Measurements from ENCODE around the gene RSPH9.

The RSPH9 gene

GRCh38 chr6:43671801-43672690 lies 27.2 kb downstream of the RSPH9 start:
- no peak for TF ChIP-seq REST (IDR thresholded peaks at IDR 0.05; ENCODE audit: insufficient read depth in 1 of 2, low read depth in 2 of 2, low read length in 2 of 2)
- TF ChIP-seq SIN3A (IDR thresholded peaks at IDR 0.05; ENCODE audit: borderline replicate concordance, insufficient read depth, low read length) = no peak
- TF ChIP-seq POLR2AphosphoS5 (IDR thresholded peaks at IDR 0.05; ENCODE audit: low read depth, low read length) = no peak
- no peak for TF ChIP-seq FOXP2 (optimal IDR thresholded peaks at IDR 0.05; ENCODE audit: borderline replicate concordance, extremely low read depth, extremely low read length, insufficient read depth)
- TF ChIP-seq TAF1 (IDR thresholded peaks at IDR 0.05; ENCODE audit: borderline replicate concordance, insufficient read depth, low read length) = no peak

- TF ChIP-seq POLR2AphosphoS5 (IDR thresholded peaks at IDR 0.05; ENCODE audit: low read depth, low read length) = no peak
- no peak for TF ChIP-seq SIN3A (IDR thresholded peaks at IDR 0.05; ENCODE audit: borderline replicate concordance, insufficient read depth, low read length)
- no peak for TF ChIP-seq REST (IDR thresholded peaks at IDR 0.05; ENCODE audit: insufficient read depth in 1 of 2, low read depth in 2 of 2, low read length in 2 of 2)
Measured at GRCh38 chr6:43673444-43674084, 28.7 kb downstream of the RSPH9 start.

- TF ChIP-seq TAF1 (IDR thresholded peaks at IDR 0.05; ENCODE audit: borderline replicate concordance, insufficient read depth, low read length) = no peak
- no peak for TF ChIP-seq POLR2AphosphoS5 (IDR thresholded peaks at IDR 0.05; ENCODE audit: low read depth, low read length)
- no peak for TF ChIP-seq REST (IDR thresholded peaks at IDR 0.05; ENCODE audit: insufficient read depth in 1 of 2, low read depth in 2 of 2, low read length in 2 of 2)
- no peak for TF ChIP-seq SIN3A (IDR thresholded peaks at IDR 0.05; ENCODE audit: borderline replicate concordance, insufficient read depth, low read length)
- TF ChIP-seq FOXP2 (optimal IDR thresholded peaks at IDR 0.05; ENCODE audit: borderline replicate concordance, extremely low read depth, extremely low read length, insufficient read depth) = no peak
Measured at GRCh38 chr6:43674291-43674690, 29.5 kb downstream of the RSPH9 start.

- TF ChIP-seq TAF1 (IDR thresholded peaks at IDR 0.05; ENCODE audit: borderline replicate concordance, insufficient read depth, low read length) = no peak
- TF ChIP-seq POLR2AphosphoS5 (IDR thresholded peaks at IDR 0.05; ENCODE audit: low read depth, low read length) = no peak
- TF ChIP-seq REST (IDR thresholded peaks at IDR 0.05; ENCODE audit: insufficient read depth in 1 of 2, low read depth in 2 of 2, low read length in 2 of 2) = no peak
- TF ChIP-seq SIN3A (IDR thresholded peaks at IDR 0.05; ENCODE audit: borderline replicate concordance, insufficient read depth, low read length) = no peak
- no peak for TF ChIP-seq FOXP2 (optimal IDR thresholded peaks at IDR 0.05; ENCODE audit: borderline replicate concordance, extremely low read depth, extremely low read length, insufficient read depth)
Measured at GRCh38 chr6:43674921-43675320, 30.1 kb downstream of the RSPH9 start.
